Right hindlimb (tissue), 1 donor: ENCODE results near the gene CKAP5.

Experiments
- DNase-seq: peaks from one replicate; pipeline ENCODE4 v3.0.0-alpha.2; 2018

CKAP5 gene

GRCh38 chr11:46761807-46762206 lies 84.3 kb downstream of the CKAP5 start:
- no peak for DNase-seq

GRCh38 chr11:46760429-46761128 lies 85.5 kb downstream of the CKAP5 start:
- DNase-seq: no peak

GRCh38 chr11:46759196-46759595 lies 86.9 kb downstream of the CKAP5 start:
- no peak for DNase-seq

- no peak for DNase-seq
These were observed 90.1 kb downstream of the CKAP5 start for GRCh38 chr11:46755962-46756361.

GRCh38 chr11:46747150-46747549 lies 98.9 kb downstream of the CKAP5 start:
- DNase-seq: no peak

- DNase-seq: no peak
These were observed 100.1 kb downstream of the CKAP5 start for GRCh38 chr11:46745995-46746394.

GRCh38 chr11:46745328-46745727 lies 100.8 kb downstream of the CKAP5 start:
- DNase-seq: no peak

GRCh38 chr11:46743693-46744339 lies 102.3 kb downstream of the CKAP5 start:
- no peak for DNase-seq

- no peak for DNase-seq
These were observed 103.0 kb downstream of the CKAP5 start for GRCh38 chr11:46743043-46743442.

GRCh38 chr11:46741600-46742484 lies 104.2 kb downstream of the CKAP5 start:
- DNase-seq: no peak

- no peak for DNase-seq
These were observed 107.2 kb downstream of the CKAP5 start for GRCh38 chr11:46738887-46739286.

GRCh38 chr11:46737699-46738098 lies 108.4 kb downstream of the CKAP5 start:
- DNase-seq: no peak

- no peak for DNase-seq
These were observed 109.5 kb downstream of the CKAP5 start for GRCh38 chr11:46736615-46737014.

GRCh38 chr11:46736146-46736545 lies 109.9 kb downstream of the CKAP5 start:
- no peak for DNase-seq

GRCh38 chr11:46733234-46733633 lies 112.8 kb downstream of the CKAP5 start:
- no peak for DNase-seq

- no peak for DNase-seq
These were observed 114.5 kb downstream of the CKAP5 start for GRCh38 chr11:46731545-46731944.

- no peak for DNase-seq
These were observed 116.7 kb downstream of the CKAP5 start for GRCh38 chr11:46729110-46730027.

GRCh38 chr11:46728659-46729040 lies 117.4 kb downstream of the CKAP5 start:
- no peak for DNase-seq

- DNase-seq: no peak
These were observed 118.0 kb downstream of the CKAP5 start for GRCh38 chr11:46727952-46728658.

- DNase-seq: no peak
These were observed 119.7 kb downstream of the CKAP5 start for GRCh38 chr11:46726206-46726862.
